A673 (cell line): ENCODE measurements around the gene OR4S1.
"Not testable (repeated sequence)": the region's sequence is repeated elsewhere in the genome, so short reads cannot be mapped to it uniquely, and the experiment has no call there.

ENCODE experiments used
- EZH2 ChIP-seq: fragments of 200-600 bp; sonication (generic); IDR thresholded peaks from 2 replicates; pipeline ENCODE4 v1.6.1; 2017; ENCODE audit warnings: borderline replicate concordance, low read depth, mild to moderate bottlenecking, mixed read lengths, antibody characterized with exemption, low read length; ENCODE audit not compliant: poor library complexity, severe bottlenecking
- TF ChIP-seq, protein P1 (sequence below): fragments of 300-800, 200-600 bp; sonication (generic); conservative IDR thresholded peaks from 2 replicates; pipeline ENCODE4 v1.5.1; 2017; ENCODE audit warnings: low read depth, mild to moderate bottlenecking, antibody characterized with exemption, low read length, moderate library complexity, mixed read lengths

DNA sequence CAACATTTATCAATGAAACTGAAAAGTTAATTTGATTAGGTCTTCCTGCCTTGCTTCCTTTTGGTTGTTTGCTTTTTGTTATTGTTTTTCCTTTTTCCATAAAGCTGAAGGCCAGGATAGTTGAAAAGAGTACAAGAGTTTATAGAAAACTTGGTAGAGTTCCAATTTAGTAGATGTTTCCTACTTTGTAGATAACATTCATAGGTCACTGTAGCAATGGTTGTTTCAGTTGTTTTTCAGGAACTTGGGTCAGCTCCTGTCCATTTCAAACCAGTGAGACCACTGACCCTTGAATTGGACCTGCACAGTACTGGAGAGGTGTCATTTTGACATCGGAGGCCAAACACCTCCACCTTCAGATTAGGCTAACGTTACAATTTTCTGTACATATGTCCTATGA is 13.8 kb downstream of the OR4S1 start:
- TF ChIP-seq, protein P1, sequence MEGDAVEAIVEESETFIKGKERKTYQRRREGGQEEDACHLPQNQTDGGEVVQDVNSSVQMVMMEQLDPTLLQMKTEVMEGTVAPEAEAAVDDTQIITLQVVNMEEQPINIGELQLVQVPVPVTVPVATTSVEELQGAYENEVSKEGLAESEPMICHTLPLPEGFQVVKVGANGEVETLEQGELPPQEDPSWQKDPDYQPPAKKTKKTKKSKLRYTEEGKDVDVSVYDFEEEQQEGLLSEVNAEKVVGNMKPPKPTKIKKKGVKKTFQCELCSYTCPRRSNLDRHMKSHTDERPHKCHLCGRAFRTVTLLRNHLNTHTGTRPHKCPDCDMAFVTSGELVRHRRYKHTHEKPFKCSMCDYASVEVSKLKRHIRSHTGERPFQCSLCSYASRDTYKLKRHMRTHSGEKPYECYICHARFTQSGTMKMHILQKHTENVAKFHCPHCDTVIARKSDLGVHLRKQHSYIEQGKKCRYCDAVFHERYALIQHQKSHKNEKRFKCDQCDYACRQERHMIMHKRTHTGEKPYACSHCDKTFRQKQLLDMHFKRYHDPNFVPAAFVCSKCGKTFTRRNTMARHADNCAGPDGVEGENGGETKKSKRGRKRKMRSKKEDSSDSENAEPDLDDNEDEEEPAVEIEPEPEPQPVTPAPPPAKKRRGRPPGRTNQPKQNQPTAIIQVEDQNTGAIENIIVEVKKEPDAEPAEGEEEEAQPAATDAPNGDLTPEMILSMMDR = not testable (repeated sequence)
- TF ChIP-seq EZH2 = not testable (repeated sequence)
